Measurements from ENCODE around the gene FECH. TPM values are rescaled to one million over a fixed set of nuclear protein-coding genes. Genes with fewer than 3 reads are reported as not detected.

Gene FECH
- total and polyA plus RNA-seq, 9 of the 15 experiments (the other 6 are each of a cell fraction or from before 2014, with no cell fraction given), result 19.8 to 170 (median 56.8) TPM

GRCh38 chr18:57555134-57555533 is 31.4 kb downstream of the FECH start:
- no peak for FAIRE-seq
- no peaks in the 10 kb centered on the region for H3K9me1 ChIP-seq (ENCODE audit: control insufficient read depth, insufficient read depth, low read length)
- intact Hi-C loops (cut with micrococcal nuclease) (no loop called here), in situ Hi-C loops (cut with MboI) (no loop called here)
- H2AFZ ChIP-seq (ENCODE audit: low read depth, low read length), result no peak overlapping the region
- WGBS (ENCODE audit: insufficient coverage, low coverage, missing lambda C conversion rate), result 83% methylated on average over 2 of the region's 2 CpGs
- H3K4me2 ChIP-seq (ENCODE audit: insufficient read depth, low read length), result no peak overlapping the region
- no peak overlapping the region for H3K4me3 ChIP-seq
- no peaks in the 10 kb centered on the region for H3K9me3 ChIP-seq (replicated peaks; ENCODE audit: control insufficient read depth, insufficient read depth, low read depth, low read length)
- ATAC-seq, result no peak
- no peak for DNase-seq (ENCODE audit: extremely low read depth in 1 of 4, low spot score in 3 of 4)
- no peak overlapping the region for H3K27ac ChIP-seq (ENCODE audit: extremely low read depth, low read depth, low read length)
- H4K20me1 ChIP-seq (replicated peaks; ENCODE audit: control insufficient read depth, insufficient read depth, low read length), result no peaks in the 10 kb centered on the region; the same call in 1 of the 2 replicates
- H3K9ac ChIP-seq (ENCODE audit: insufficient read depth in 1 of 2, low read depth in 2 of 2, low read length in 2 of 2), result no peak overlapping the region
- no peaks in the 10 kb centered on the region for H3K27me3 ChIP-seq (ENCODE audit: control insufficient read depth in 2 of 2, insufficient read depth in 2 of 2, low read length in 2 of 2)
- ChIA-PET CTCF (ENCODE audit: low intra/inter-chr PET ratio) (no interaction called here), POLR2A (interaction anchor here (0.6 kb wide), 1 partner anchor 213 kb away, joined by 3 read pairs; no protein-coding TSS in a partner anchor)
- no peaks in the 10 kb centered on the region; the same call in 2 of the 3 replicates for H3K79me2 ChIP-seq (ENCODE audit: control insufficient read depth, insufficient read depth, low read length)
- peaks cover 81% of the 10 kb centered on the region for H3K36me3 ChIP-seq (ENCODE audit: control insufficient read depth, insufficient read depth, low read length)
- TF ChIP-seq PCBP1 (IDR thresholded peaks at IDR 0.05; ENCODE audit: low read depth, low read length, poor library complexity, severe bottlenecking) (no peak), ZNF41 (CRISPR knock-in tag; conservative IDR thresholded peaks at IDR 0.05) (no peak)
- BruUV-seq (replicated peaks), result no TSS peak
- no peaks in the 10 kb centered on the region for H3K4me1 ChIP-seq (replicated peaks in 1 of 2; ENCODE audit: control insufficient read depth in 2 of 2, insufficient read depth in 2 of 2, low read length in 2 of 2)

- ChIA-PET POLR2A (interaction anchor here (1.0 kb wide), 1 partner anchor 115 kb away, joined by 3 read pairs; the partner anchor contains the start of gene ONECUT2), CTCF (ENCODE audit: low intra/inter-chr PET ratio) (no interaction called here)
- no peaks in the 10 kb centered on the region for H4K20me1 ChIP-seq (replicated peaks; ENCODE audit: control insufficient read depth, insufficient read depth, low read length)
- no peaks in the 10 kb centered on the region for H3K9me3 ChIP-seq (replicated peaks; ENCODE audit: control insufficient read depth, insufficient read depth, low read depth, low read length)
- TF ChIP-seq CREM (IDR thresholded peaks at IDR 0.05; ENCODE audit: low read depth) (no peak), TAF9B (IDR thresholded peaks at IDR 0.05; ENCODE audit: partially characterized antibody) (no peak), RREB1 (CRISPR knock-in tag; IDR thresholded peaks at IDR 0.05) (no peak)
- no peak for FAIRE-seq
- no peak overlapping the region for H3K4me2 ChIP-seq (ENCODE audit: insufficient read depth, low read length)
- no peaks in the 10 kb centered on the region for H3K9me1 ChIP-seq (ENCODE audit: control insufficient read depth, insufficient read depth, low read length)
- H3K27me3 ChIP-seq (ENCODE audit: control insufficient read depth in 2 of 2, insufficient read depth in 2 of 2, low read length in 2 of 2), result no peaks in the 10 kb centered on the region
- no peaks in the 10 kb centered on the region; the same call in 2 of the 3 replicates for H3K79me2 ChIP-seq (ENCODE audit: control insufficient read depth, insufficient read depth, low read length)
- H3K36me3 ChIP-seq (ENCODE audit: control insufficient read depth, insufficient read depth, low read length), result peaks cover 46% of the 10 kb centered on the region
- no peak overlapping the region for H2AFZ ChIP-seq (ENCODE audit: low read depth, low read length)
- no peak overlapping the region for H3K9ac ChIP-seq (ENCODE audit: insufficient read depth in 1 of 2, low read depth in 2 of 2, low read length in 2 of 2)
- in situ Hi-C loops (cut with MboI), result no loop called here
- H3K4me1 ChIP-seq (replicated peaks in 1 of 2; ENCODE audit: control insufficient read depth in 2 of 2, insufficient read depth in 2 of 2, low read length in 2 of 2), result no peaks in the 10 kb centered on the region
- no peak for DNase-seq (ENCODE audit: extremely low read depth in 1 of 4, low spot score in 3 of 4)
- intact Hi-C loops (cut with micrococcal nuclease), result no loop called here
- 95% methylated on average over 8 of the region's 10 CpGs for WGBS (ENCODE audit: insufficient coverage, low coverage, missing lambda C conversion rate)
- H3K4me3 ChIP-seq, result no peak overlapping the region
- BruUV-seq (replicated peaks), result no TSS peak
- no peak overlapping the region for H3K27ac ChIP-seq (ENCODE audit: extremely low read depth, low read depth, low read length)
- ATAC-seq, result no peak
These were observed 36.0 kb downstream of the FECH start for GRCh38 chr18:57550510-57550909.
